SU-DHL-6 (cell line): ENCODE data around the gene GSK3B.

ENCODE experiments used
- H2AFZ ChIP-seq: fragments of 200-600 bp; sonication (generic); 2 replicates; pipeline ENCODE4 v1.6.1; 2014; ENCODE audit warnings: low read depth, mild to moderate bottlenecking, moderate library complexity, mixed read lengths, antibody characterized with exemption, low read length; ENCODE audit not compliant: severe bottlenecking
- H3F3A ChIP-seq: fragments of 200-600 bp; shearing (Covaris generic); 2 replicates; pipeline ENCODE4 v1.6.0; 2016; ENCODE audit warnings: antibody characterized with exemption, mild to moderate bottlenecking; ENCODE audit not compliant: insufficient read depth
- H3K27ac ChIP-seq: fragments of 200-600 bp; sonication (generic); 2 replicates; pipeline ENCODE4 v1.5.1; 2016; ENCODE audit warnings: low read depth, mild to moderate bottlenecking, low read length, moderate library complexity, mixed read lengths
- H3K27me3 ChIP-seq: fragments of 200-600 bp; sonication (generic), shearing (Covaris generic); 2 replicates; pipeline ENCODE4 v1.6.0; 2014; ENCODE audit warnings: mild to moderate bottlenecking, low read length
- H3K36me3 ChIP-seq: fragments of 200-600 bp; sonication (generic); 2 replicates; pipeline ENCODE4 v1.6.1; 2014; ENCODE audit warnings: mild to moderate bottlenecking, low read length, mixed read lengths
- H3K4me2 ChIP-seq: fragments of 300-600, 200-600 bp; shearing (Covaris generic), sonication (generic); 2 replicates; pipeline ENCODE4 v1.6.0; 2014; ENCODE audit warnings: low read length, low read depth, mild to moderate bottlenecking; ENCODE audit not compliant: poor library complexity, severe bottlenecking
- H3K4me3 ChIP-seq: fragments of 200-600 bp; sonication (generic); 2 replicates; pipeline ENCODE4 v1.5.1; 2014; ENCODE audit warnings: antibody characterized with exemption, low read length, mild to moderate bottlenecking, mixed read lengths; ENCODE audit not compliant: insufficient read depth, poor library complexity, severe bottlenecking
- H3K79me2 ChIP-seq: fragments of 200-600 bp; sonication (generic); 2 replicates; pipeline ENCODE4 v1.6.1; 2014; ENCODE audit warnings: mild to moderate bottlenecking, low read length, moderate library complexity; ENCODE audit not compliant: insufficient read depth
- H3K9ac ChIP-seq: fragments of 200-600 bp; sonication (generic); 2 replicates; pipeline ENCODE4 v1.7.0; 2014; ENCODE audit warnings: mild to moderate bottlenecking, low read length
- H3K9me2 ChIP-seq: fragments of 200-600 bp; sonication (generic); replicated peaks from 2 replicates; pipeline ENCODE4 v1.6.1; 2014; ENCODE audit warnings: low read length; ENCODE audit not compliant: insufficient read depth
- H3K9me3 ChIP-seq: fragments of 200-600 bp; sonication (generic); 2 replicates; pipeline ENCODE4 v1.6.1; 2014; ENCODE audit warnings: low read length, mixed read lengths; ENCODE audit not compliant: insufficient read depth
- H4K20me1 ChIP-seq: fragments of 200-600 bp; sonication (generic); 2 replicates; pipeline ENCODE4 v1.6.1; 2014; ENCODE audit warnings: low read depth, mild to moderate bottlenecking, antibody characterized with exemption, low read length, moderate library complexity, mixed read lengths
- EZH2phosphoT487 ChIP-seq: fragments of 200-600 bp; sonication (generic), shearing (Covaris generic); conservative IDR thresholded peaks from 2 replicates; pipeline ENCODE4 v1.6.1; 2018; ENCODE audit warnings: mild to moderate bottlenecking, antibody characterized with exemption, low read length, moderate library complexity, mixed read lengths
- TF ChIP-seq, protein P1 (sequence below): fragments of 200-600 bp; sonication (generic); IDR thresholded peaks from one replicate; pipeline ENCODE4 v1.5.1; 2017; ENCODE audit warnings: antibody characterized with exemption, mild to moderate bottlenecking, low read length, moderate library complexity; ENCODE audit not compliant: insufficient read depth, poor library complexity, severe bottlenecking

The GSK3B gene

DNA sequence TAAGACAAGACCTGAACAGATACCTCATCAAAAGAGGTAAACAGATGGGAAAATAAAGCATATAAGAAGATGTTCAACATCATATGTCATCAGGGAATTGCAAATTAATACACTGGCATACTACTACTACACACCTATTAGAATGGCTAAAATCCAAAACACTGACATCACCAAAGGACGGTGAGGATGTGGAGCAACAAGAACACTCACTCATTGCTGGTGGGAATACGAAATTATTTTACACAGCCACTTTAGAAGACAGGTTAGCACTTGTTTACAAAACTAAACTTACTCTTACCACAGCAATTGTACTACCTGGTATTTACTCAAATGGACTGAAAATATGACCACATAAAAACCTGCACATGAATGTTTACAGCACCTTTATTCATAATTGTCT, 119.6 kb downstream of the GSK3B start:
- Histone ChIP-seq H3K4me3 (no peak overlapping the region), H4K20me1 (0 out of 2 replicates have a peak, but pooled peaks cover 5% of the 10 kb centered on the region), H3K36me3 (no peaks in the 10 kb centered on the region), H3K9ac (no peak overlapping the region), H3K9me2 (no peaks in the 10 kb centered on the region), H2AFZ (no peak overlapping the region), H3K27ac (no peak overlapping the region), H3K4me2 (no peak overlapping the region), H3F3A (peaks cover 6% of the 10 kb centered on the region; the same call in 1 of the 2 replicates), H3K27me3 (no peaks in the 10 kb centered on the region), H3K79me2 (peaks cover 79% of the 10 kb centered on the region), H3K9me3 (no peaks in the 10 kb centered on the region)
- TF ChIP-seq, protein P1, sequence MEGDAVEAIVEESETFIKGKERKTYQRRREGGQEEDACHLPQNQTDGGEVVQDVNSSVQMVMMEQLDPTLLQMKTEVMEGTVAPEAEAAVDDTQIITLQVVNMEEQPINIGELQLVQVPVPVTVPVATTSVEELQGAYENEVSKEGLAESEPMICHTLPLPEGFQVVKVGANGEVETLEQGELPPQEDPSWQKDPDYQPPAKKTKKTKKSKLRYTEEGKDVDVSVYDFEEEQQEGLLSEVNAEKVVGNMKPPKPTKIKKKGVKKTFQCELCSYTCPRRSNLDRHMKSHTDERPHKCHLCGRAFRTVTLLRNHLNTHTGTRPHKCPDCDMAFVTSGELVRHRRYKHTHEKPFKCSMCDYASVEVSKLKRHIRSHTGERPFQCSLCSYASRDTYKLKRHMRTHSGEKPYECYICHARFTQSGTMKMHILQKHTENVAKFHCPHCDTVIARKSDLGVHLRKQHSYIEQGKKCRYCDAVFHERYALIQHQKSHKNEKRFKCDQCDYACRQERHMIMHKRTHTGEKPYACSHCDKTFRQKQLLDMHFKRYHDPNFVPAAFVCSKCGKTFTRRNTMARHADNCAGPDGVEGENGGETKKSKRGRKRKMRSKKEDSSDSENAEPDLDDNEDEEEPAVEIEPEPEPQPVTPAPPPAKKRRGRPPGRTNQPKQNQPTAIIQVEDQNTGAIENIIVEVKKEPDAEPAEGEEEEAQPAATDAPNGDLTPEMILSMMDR, result no peak
- TF ChIP-seq EZH2phosphoT487, result no peak

DNA sequence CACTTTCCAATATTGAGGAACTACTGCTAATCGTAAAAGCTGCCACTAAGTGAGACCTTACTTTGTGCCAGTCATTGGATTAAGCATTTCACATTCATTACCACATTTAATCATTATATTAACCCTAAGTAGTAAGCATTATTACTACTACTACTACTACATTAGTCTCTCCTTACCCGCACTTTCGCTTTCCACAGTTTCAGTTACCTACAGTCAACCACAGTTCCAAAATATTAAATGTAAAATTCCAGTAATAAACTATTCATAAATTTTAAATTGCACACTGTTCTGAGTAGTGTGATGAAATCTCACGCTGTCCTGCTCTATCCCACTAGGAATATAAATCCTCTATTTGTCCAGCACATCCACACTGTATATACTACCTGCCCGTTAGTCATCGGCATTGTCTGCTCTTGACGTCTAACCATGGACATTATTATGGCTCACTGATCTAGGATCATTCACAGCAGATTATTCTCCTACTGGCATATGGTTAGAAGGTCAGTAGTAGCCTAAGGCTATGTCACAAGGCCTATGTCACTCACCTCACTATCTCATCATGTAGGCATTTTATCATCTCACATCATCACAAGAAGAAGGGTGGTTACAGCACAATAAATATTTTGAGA, 121.1 kb downstream of the GSK3B start:
- no peak for TF ChIP-seq EZH2phosphoT487
- TF ChIP-seq, protein P1, result no peak
- Histone ChIP-seq H3K36me3 (no peaks in the 10 kb centered on the region), H3K9ac (no peak overlapping the region), H3K27me3 (no peaks in the 10 kb centered on the region), H3K79me2 (peaks cover 82% of the 10 kb centered on the region), H3F3A (peaks cover 6% of the 10 kb centered on the region; the same call in 1 of the 2 replicates), H4K20me1 (0 out of 2 replicates have a peak, but pooled peaks cover 5% of the 10 kb centered on the region), H3K4me3 (no peak overlapping the region), H3K4me2 (no peak overlapping the region), H3K27ac (no peak overlapping the region), H3K9me2 (no peaks in the 10 kb centered on the region), H2AFZ (no peak overlapping the region), H3K9me3 (no peaks in the 10 kb centered on the region)

DNA sequence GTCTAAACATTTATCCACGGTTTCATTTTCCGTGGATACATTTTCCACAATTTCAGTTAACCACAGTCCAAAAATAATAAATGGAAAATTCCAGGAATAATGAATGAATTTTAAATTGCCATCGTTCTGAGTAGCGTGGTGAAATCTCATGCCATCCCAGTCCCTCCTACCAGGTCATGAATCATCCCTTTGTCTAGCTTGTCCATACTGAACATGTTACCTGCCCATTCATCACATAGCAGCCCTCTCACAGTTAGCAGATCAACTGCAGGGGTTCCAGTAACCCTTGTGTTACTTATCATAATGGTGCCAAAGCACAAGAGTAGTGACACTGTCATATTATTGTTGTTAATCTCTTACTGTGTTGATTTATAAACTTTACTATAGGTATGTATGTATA, 124.5 kb downstream of the GSK3B start:
- Histone ChIP-seq H3K9ac (no peak overlapping the region), H3K79me2 (peaks cover 78% of the 10 kb centered on the region), H3K4me3 (no peak overlapping the region), H3K4me2 (no peak overlapping the region), H4K20me1 (0 out of 2 replicates have a peak, but pooled peaks cover 5% of the 10 kb centered on the region), H3K9me2 (no peaks in the 10 kb centered on the region), H3K27ac (no peak overlapping the region), H3F3A (peaks cover 6% of the 10 kb centered on the region; the same call in 1 of the 2 replicates), H3K9me3 (no peaks in the 10 kb centered on the region), H3K36me3 (no peaks in the 10 kb centered on the region), H2AFZ (no peak overlapping the region), H3K27me3 (no peaks in the 10 kb centered on the region)
- TF ChIP-seq, protein P1, result no peak
- no peak for TF ChIP-seq EZH2phosphoT487
